ENCODE data around the gene CCL21. TPM values are rescaled to one million over a fixed set of nuclear protein-coding genes. Genes with fewer than 3 reads are reported as not detected.

Gene CCL21
- total and polyA plus RNA-seq, 2 of the 8 experiments (the other 6 are each of a cell fraction or from before 2014, with no cell fraction given), result not detected

- TF ChIP-seq MAX (IDR thresholded peaks at IDR 0.05), result peak; percentile 37; the same call in 1 of the 2 replicates
- no peak for TF ChIP-seq ASH2L (IDR thresholded peaks at IDR 0.05; ENCODE audit: low read length)
- TF ChIP-seq EP300 (IDR thresholded peaks at IDR 0.05; ENCODE audit: borderline replicate concordance in 1 of 2, low read depth in 2 of 2, low read length in 2 of 2), result peak in 1 of 2 experiments; percentile 48; a peak in 1 of 3 replicates
- TF ChIP-seq KDM5A (IDR thresholded peaks at IDR 0.05; ENCODE audit: low read length), result 0 out of 2 replicates have a peak, but pooled peaks have one; percentile 23
- peak; percentile 92 to 100 (median 99) for TF ChIP-seq CTCF (IDR thresholded peaks at IDR 0.05; ENCODE audit: control extremely low read depth in 1 of 3, insufficient read depth in 1 of 3, low read depth in 1 of 3, low read length in 3 of 3)
- no peak for TF ChIP-seq RXRA (IDR thresholded peaks at IDR 0.05; ENCODE audit: insufficient read depth, low read depth, low read length)
Observed at GRCh38 chr9:34675048-34675714, 34.8 kb downstream of the CCL21 start (continued).

Data from H1 (cell line).